ENCODE results near the gene DYNC1LI1. TPM values are rescaled to one million over a fixed set of nuclear protein-coding genes. Genes with fewer than 3 reads are reported as not detected.

Gene DYNC1LI1
- total RNA-seq, 1 donor: 34.4 TPM

DNA sequence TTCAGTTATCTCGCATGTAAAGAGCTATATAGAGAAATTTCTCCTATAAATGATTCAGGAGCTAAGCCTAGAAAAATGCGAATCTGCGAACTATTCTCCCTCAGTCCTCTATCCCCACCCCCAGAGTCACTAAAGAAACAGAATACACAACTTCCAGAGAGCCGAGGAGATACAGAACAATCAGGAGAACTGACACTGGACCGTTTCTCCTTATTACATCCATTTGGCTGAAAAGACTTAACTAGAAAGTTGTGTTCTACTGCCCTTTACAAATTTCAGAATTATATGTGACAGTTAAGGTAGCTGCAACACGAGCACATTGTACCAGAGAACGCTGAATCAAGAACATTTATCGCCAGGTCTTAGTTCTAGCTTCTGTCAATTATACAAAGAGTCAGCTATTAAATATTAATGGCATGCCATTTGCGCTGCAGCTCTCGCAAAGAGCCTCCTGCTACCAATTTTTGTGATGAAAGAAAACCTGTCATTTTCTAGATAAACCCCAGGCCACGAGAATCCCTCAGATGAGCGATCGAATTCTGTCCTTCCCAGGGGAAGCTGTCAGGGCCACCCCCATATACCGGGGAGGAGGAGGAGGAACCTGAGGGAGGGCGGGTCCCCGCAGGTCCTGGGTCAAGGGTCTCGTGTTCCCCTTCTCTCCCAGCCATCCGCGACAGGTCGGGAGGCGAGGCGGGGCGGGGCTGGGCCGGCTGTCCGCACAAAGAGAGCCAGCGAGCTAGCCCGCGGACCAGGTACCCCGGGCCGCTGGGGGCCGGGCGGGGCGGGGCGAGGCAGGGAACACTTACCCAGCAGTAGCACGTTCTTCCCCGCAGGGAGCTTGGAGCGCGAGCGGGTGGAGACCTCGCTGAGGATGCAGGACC is 878 bp downstream of the DYNC1LI1 start:
- Histone ChIP-seq H2AFZ (ENCODE audit: low read length) (peak overlapping the region; percentile 95), H3K36me3 (ENCODE audit: insufficient read depth, low read length) (peaks cover 8% of the 10 kb centered on the region), H3K4me3 (ENCODE audit: insufficient read depth, low read length) (peak overlapping the region; percentile 80), H3K27me3 (ENCODE audit: insufficient read depth, low read length) (no peaks in the 10 kb centered on the region), H3K79me2 (ENCODE audit: insufficient read depth, low read length) (peaks cover 56% of the 10 kb centered on the region), H3K4me2 (ENCODE audit: insufficient read depth, low read length) (peak overlapping the region; percentile 93), H3K4me1 (ENCODE audit: insufficient read depth, low read length) (peaks cover 14% of the 10 kb centered on the region), H3K27ac (ENCODE audit: low read depth, low read length) (peak overlapping the region; percentile 90), H4K20me1 (ENCODE audit: insufficient read depth, low read length) (peaks cover 17% of the 10 kb centered on the region), H3K9me3 (ENCODE audit: low read depth, low read length) (no peaks in the 10 kb centered on the region)
- peak; percentile 76 for DNase-seq (ENCODE audit: insufficient read length, low spot score, missing footprints)
- TF ChIP-seq, protein P1, sequence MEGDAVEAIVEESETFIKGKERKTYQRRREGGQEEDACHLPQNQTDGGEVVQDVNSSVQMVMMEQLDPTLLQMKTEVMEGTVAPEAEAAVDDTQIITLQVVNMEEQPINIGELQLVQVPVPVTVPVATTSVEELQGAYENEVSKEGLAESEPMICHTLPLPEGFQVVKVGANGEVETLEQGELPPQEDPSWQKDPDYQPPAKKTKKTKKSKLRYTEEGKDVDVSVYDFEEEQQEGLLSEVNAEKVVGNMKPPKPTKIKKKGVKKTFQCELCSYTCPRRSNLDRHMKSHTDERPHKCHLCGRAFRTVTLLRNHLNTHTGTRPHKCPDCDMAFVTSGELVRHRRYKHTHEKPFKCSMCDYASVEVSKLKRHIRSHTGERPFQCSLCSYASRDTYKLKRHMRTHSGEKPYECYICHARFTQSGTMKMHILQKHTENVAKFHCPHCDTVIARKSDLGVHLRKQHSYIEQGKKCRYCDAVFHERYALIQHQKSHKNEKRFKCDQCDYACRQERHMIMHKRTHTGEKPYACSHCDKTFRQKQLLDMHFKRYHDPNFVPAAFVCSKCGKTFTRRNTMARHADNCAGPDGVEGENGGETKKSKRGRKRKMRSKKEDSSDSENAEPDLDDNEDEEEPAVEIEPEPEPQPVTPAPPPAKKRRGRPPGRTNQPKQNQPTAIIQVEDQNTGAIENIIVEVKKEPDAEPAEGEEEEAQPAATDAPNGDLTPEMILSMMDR (IDR thresholded peaks at IDR 0.05; ENCODE audit: extremely low read depth, low read depth, low read length): no peak

DNA sequence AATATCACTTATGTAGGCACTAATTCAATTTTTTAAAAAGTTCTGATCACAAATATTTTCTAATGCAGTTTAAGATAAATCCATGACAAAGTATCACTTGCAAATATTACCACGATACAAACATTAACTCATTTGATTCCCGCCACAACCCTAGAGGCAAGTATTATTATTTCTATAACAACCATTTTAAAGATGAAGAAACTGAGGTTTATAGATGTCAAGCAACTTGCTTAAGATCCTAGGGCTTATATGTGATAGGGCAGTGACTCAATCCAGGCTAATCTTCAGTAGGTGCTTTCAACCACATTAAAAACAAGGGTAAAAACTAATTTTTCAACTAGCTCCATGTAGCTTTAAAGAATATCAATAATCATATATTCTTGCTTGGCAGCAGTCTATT is 1.7 kb downstream of the DYNC1LI1 start:
- TF ChIP-seq, protein P1 (IDR thresholded peaks at IDR 0.05; ENCODE audit: extremely low read depth, low read depth, low read length): no peak
- Histone ChIP-seq H3K4me3 (ENCODE audit: insufficient read depth, low read length) (peak overlapping the region; percentile 80), H3K4me2 (ENCODE audit: insufficient read depth, low read length) (peak overlapping the region; percentile 93), H3K4me1 (ENCODE audit: insufficient read depth, low read length) (peaks cover 14% of the 10 kb centered on the region), H2AFZ (ENCODE audit: low read length) (no peak overlapping the region), H4K20me1 (ENCODE audit: insufficient read depth, low read length) (peaks cover 17% of the 10 kb centered on the region), H3K79me2 (ENCODE audit: insufficient read depth, low read length) (peaks cover 64% of the 10 kb centered on the region), H3K9me3 (ENCODE audit: low read depth, low read length) (no peaks in the 10 kb centered on the region), H3K36me3 (ENCODE audit: insufficient read depth, low read length) (peaks cover 8% of the 10 kb centered on the region), H3K27ac (ENCODE audit: low read depth, low read length) (no peak overlapping the region), H3K27me3 (ENCODE audit: insufficient read depth, low read length) (no peaks in the 10 kb centered on the region)
- DNase-seq (ENCODE audit: insufficient read length, low spot score, missing footprints): no peak

DNA sequence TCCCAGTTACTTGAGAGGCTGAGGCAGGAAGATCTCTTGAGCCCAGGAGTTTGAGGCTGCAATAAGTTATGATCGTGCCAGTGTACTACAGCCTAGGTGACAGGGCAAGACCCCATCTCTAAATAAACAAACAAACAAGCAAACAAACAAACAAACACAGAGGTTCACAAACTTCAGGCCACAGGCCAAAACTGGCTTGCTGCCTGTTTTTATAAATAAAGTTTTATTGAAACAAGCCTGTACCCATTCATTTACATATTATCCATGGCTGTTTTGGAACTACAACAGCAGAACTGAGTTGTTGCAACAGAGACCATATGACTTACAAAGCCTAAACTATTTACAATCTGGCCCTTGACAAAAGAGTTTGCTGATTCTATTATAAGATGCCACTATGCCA is 6.5 kb downstream of the DYNC1LI1 start:
- peaks cover 20% of the 10 kb centered on the region for H4K20me1 ChIP-seq (ENCODE audit: insufficient read depth, low read length)
- DNase-seq (ENCODE audit: insufficient read length, low spot score, missing footprints): no peak

DNA sequence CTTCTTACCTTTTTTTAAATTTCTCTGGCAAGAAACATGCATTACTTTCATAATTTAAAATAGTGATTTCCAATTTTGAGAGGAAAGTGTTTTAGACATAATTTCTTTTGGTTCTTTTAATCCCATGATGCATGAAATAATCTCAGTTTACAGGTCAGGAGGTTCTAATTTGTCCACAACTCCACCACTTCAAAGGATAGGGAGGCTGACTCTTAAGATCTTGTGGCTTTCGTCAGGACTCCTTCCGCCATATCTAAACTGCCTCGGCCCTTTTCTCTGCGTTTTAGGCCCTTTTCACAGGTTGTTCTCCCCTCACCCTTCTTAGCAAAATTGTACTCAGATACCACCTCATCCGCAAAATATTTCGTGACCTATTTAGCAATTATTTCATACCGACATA is 8.0 kb downstream of the DYNC1LI1 start:
- H3K9me3 ChIP-seq (ENCODE audit: low read depth, low read length): no peaks in the 10 kb centered on the region
- H3K4me1 ChIP-seq (ENCODE audit: insufficient read depth, low read length): no peaks in the 10 kb centered on the region
- DNase-seq (ENCODE audit: insufficient read length, low spot score, missing footprints): no peak
- no peak overlapping the region for H3K27ac ChIP-seq (ENCODE audit: low read depth, low read length)
- H3K36me3 ChIP-seq (ENCODE audit: insufficient read depth, low read length): peaks cover 8% of the 10 kb centered on the region
- TF ChIP-seq, protein P1 (IDR thresholded peaks at IDR 0.05; ENCODE audit: extremely low read depth, low read depth, low read length): no peak
- no peak overlapping the region for H3K4me3 ChIP-seq (ENCODE audit: insufficient read depth, low read length)
- peaks cover 95% of the 10 kb centered on the region for H3K79me2 ChIP-seq (ENCODE audit: insufficient read depth, low read length)
- H2AFZ ChIP-seq (ENCODE audit: low read length): no peak overlapping the region
- H4K20me1 ChIP-seq (ENCODE audit: insufficient read depth, low read length): peaks cover 9% of the 10 kb centered on the region
- H3K4me2 ChIP-seq (ENCODE audit: insufficient read depth, low read length): no peak overlapping the region
- no peaks in the 10 kb centered on the region for H3K27me3 ChIP-seq (ENCODE audit: insufficient read depth, low read length)

More for the DNA sequence above, 6.5 kb downstream of the DYNC1LI1 start:
- Histone ChIP-seq H3K27ac (ENCODE audit: low read depth, low read length) (no peak overlapping the region), H2AFZ (ENCODE audit: low read length) (no peak overlapping the region), H3K4me3 (ENCODE audit: insufficient read depth, low read length) (no peak overlapping the region), H3K4me2 (ENCODE audit: insufficient read depth, low read length) (no peak overlapping the region), H3K36me3 (ENCODE audit: insufficient read depth, low read length) (peaks cover 8% of the 10 kb centered on the region), H3K27me3 (ENCODE audit: insufficient read depth, low read length) (no peaks in the 10 kb centered on the region), H3K79me2 (ENCODE audit: insufficient read depth, low read length) (peaks cover 96% of the 10 kb centered on the region), H3K4me1 (ENCODE audit: insufficient read depth, low read length) (peaks cover 5% of the 10 kb centered on the region), H3K9me3 (ENCODE audit: low read depth, low read length) (no peaks in the 10 kb centered on the region)
- TF ChIP-seq, protein P1 (IDR thresholded peaks at IDR 0.05; ENCODE audit: extremely low read depth, low read depth, low read length): no peak

All from osteoblast (primary cell).